A673 (cell line): ENCODE measurements around the gene KCND3.

Source experiments
- CTCF ChIP-seq: fragments of 300-800, 200-600 bp; sonication (generic); conservative IDR thresholded peaks from 2 replicates; pipeline ENCODE4 v1.5.1; 2017; ENCODE audit warnings: low read depth, mild to moderate bottlenecking, antibody characterized with exemption, low read length, moderate library complexity, mixed read lengths
- EZH2 ChIP-seq: fragments of 200-600 bp; sonication (generic); IDR thresholded peaks from 2 replicates; pipeline ENCODE4 v1.6.1; 2017; ENCODE audit warnings: borderline replicate concordance, low read depth, mild to moderate bottlenecking, mixed read lengths, antibody characterized with exemption, low read length; ENCODE audit not compliant: poor library complexity, severe bottlenecking

GRCh38 chr1:111833334-111833733, 156.1 kb downstream of the KCND3 start:
- TF ChIP-seq EZH2 (no peak), CTCF (no peak)
